Left kidney (tissue), 2 donors: ENCODE results near the gene MBNL1. TPM values are rescaled to one million over a fixed set of nuclear protein-coding genes. Genes with fewer than 3 reads are reported as not detected.

ENCODE experiments used
- DNase-seq: peaks from one replicate; pipeline ENCODE4 v3.0.0-alpha.2; 2013
- polyA plus RNA-seq: library from polyadenylated mRNA; unstranded; fragments of 120-200 nt; gene quantifications from one replicate; pipeline ENCODE4 v1.2.1, GENCODE V29; 2013; ENCODE audit not compliant: insufficient read length

Gene MBNL1
- polyA plus RNA-seq, 1 donor: 56.6 TPM

DNA sequence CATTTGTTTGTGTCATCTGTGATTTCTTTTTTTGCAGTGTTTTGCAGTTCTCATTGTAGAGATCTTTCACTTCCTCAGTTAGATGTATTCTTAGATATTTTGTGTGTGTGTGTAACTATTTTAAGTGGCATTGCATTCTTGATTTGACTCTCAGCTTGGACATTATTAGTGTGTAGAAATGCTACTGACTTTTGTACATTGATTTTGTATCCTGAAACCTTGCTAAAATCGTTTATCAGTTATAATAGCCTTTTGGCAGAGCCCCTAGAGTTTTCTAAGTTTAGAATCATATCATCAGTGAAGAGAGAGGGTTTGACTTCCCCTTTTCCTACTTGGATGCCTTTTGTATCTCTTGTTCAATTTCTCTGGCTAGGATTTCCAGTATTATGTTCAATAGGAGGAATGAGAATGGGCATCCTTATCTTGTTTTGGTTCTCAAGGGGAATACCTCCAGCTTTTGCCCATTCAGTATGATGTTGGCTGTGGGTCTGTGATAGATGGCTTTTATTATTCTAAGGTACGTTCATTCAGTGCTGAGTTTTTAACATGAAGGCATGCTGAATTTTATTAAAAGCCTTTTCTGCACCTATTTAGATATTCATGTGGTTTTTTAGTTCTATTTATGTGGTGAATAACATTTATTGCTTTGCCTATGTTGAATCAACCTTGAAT lies 211.7 kb downstream of the MBNL1 start:
- DNase-seq: no peak

DNA sequence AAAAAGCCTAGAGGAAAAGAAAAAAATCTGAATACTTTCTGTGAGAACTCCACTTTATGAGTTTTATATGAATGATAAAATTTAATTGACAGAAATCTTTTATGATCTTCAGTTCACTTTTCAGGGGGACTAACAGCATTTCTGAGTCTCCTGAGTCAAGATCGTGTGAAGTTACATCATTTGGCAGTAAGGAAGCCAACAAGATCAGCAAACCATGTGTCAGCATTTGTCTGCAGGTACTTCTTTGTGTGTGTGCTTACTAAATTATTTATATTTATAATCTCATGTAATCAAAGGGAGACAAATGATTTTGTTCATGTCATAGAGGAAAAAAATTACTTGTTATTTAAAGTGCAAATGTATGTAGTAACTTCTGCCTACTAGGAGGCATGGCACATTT lies 217.6 kb downstream of the MBNL1 start:
- no peak for DNase-seq

DNA sequence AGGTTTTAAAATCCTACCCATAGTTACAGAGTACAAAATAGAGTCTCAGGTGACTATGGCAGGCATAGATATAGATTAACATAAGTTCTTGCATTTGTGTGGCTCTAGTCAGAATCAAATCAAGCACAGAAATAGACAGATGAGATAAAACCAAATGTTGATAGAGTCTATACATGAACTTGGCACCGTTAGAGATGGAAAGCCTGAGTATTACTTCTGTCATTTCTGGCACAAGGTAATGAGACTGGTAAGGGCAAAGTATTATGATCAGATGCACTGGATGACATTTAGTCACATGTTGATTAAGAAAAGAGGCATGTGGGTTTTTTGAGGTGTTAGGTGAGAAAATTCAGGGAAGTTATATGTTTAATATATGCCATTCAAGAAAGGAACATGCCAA lies 219.7 kb downstream of the MBNL1 start:
- no peak for DNase-seq

DNA sequence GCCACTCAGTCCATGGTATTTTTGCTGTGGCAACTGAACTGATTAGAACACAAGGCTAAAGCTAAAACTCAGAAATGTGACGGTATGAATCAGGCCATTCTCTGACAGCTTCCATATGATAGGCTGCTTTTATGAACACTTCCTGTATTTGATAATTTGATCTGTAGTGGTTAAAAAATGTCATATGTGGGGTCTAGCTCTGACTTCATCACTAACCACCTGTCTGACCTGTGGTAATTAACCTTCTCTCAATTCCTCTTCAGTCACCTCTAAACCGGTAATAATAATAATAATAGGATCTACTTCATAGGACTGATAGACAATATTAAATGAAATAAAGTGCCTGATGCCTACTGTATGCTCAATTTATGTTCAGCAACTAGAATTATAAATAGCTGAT lies 223.2 kb downstream of the MBNL1 start:
- DNase-seq: no peak

DNA sequence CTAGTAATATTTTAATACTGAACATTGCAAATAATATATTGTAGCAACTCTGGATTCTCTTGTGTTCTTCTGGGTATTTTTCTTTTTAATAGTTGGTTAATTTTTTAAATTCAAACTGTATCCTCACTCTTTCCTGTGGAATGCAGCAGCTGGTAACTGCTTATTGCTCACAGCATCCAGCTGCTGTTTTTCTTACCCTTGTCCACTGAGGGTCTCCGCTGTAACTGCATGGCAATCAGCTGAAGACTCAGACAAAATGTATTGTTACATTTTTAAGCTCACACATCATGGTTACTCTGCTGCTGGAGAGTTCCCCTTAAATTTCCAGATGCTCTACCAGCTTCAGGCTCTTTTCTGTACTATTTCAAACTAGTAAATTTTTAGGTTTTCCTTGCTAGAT lies 227.6 kb downstream of the MBNL1 start:
- no peak for DNase-seq

DNA sequence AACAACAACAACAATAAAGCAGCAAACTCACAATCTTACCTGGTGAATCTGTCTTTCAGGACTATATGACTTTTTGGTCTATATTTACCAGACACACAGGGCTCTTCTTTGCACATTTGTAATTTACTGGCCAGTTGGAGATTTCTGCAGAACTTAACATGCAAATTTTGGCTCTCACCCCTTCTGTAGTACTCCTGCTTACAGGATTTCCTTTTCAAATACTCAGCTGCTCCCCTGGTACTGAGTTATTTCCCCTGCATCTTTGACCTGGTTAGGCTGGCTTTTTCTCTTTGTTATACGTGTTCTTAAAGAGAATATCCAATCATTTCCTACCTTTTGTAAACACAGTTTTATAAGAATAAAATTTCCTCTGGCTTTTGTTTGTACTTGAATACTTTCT lies 228.0 kb downstream of the MBNL1 start:
- no peak for DNase-seq

DNA sequence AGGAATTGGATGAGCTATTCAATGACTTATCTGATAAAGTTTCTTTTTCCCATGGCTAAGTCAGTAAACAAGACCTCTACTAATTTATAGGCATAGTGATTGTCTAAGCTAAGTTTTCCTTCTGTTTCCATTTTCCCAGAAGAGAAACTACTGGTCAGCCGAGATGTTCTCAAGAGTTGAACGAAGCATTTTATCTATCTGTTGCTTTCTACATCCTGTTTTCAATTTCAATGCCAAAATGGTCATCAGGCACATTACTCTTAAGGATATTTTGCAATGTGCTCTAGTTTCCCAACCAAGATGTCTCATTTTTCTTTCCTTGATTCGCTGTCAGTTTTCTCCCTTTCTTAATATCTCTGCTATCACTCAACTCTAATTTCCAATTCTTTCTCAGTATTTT lies 228.7 kb downstream of the MBNL1 start:
- no peak for DNase-seq

DNA sequence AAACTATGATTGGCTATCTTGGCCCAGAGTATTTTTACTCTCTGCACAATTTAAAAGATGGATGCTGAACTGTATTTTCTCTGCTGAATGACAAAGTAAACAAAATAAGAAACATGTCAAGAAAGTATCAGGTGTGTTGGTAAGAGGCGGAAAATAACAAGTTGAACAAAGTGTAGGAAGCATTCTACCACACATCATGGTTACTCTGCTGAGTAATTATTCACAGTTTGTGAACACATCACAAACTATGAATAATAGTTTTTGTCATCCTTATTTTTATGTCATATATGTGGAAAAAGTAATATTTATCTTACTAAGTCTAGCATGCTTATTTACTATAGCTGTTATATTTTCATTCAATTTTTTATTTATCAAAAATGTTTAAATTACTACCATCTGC lies 229.2 kb downstream of the MBNL1 start:
- no peak for DNase-seq

DNA sequence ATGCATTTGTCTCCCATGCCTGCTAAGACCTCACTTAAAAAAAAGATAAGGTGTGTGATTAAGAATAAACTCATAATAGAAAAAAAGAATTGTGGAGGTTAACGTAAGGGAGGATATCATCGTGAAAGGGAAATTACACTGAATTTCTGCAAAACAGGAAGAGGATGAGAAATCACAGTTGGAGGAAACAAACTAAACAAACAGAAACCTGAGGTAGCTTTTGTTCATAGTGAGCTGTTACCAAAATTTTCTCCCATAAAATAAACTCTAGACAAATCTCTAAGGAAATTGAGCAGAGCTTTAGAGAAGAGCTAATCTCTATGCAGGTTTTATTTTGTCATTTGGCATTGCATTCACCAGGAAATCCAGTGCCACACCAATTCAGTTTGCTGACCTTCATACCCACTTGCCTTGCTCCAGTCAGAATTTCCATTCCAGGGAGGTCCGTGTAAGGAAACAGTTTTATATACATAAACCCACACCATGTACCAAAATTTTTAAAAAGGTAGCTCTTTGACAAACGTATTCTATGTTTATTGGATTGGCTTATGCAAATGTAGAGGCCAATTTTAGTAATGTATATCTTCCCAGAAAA lies 231.2 kb downstream of the MBNL1 start:
- no peak for DNase-seq

DNA sequence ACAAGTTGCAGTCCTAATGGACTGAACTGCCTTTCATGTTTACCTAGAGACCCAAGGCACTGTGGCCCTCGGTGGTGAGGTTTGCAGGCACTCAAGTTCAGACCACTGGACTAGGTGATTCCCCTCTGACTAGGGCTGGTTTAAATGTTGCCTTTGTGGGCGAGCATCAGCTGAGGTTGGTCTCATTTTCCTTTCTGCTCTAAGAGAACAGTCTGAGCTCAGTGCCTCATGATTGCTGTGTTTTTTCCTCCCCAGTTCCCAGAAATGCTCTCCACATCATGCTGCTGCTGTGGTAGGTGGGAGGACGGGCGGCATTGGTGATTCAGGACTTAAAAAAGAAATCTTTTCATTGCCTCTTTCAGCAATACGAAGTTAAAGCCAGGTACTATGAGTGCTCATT lies 237.2 kb downstream of the MBNL1 start:
- no peak for DNase-seq

DNA sequence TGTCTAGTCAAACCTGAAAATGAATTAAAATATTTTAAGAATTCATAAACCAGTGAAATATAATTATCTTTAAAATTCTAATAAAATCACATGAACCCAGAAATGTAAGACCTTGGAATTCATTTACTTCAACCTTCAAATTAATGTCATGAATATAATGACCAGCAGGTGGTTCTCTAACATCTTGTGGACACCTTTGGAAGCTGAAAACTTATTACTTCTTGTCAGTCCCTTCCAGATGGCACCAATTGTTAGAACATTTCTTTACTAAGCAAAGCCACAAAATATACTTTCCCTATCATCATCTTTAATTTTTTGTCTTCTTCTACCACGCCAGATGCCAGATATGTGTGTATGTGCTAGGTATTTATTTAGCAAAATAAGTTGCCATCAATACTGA lies 240.0 kb downstream of the MBNL1 start:
- DNase-seq: no peak

DNA sequence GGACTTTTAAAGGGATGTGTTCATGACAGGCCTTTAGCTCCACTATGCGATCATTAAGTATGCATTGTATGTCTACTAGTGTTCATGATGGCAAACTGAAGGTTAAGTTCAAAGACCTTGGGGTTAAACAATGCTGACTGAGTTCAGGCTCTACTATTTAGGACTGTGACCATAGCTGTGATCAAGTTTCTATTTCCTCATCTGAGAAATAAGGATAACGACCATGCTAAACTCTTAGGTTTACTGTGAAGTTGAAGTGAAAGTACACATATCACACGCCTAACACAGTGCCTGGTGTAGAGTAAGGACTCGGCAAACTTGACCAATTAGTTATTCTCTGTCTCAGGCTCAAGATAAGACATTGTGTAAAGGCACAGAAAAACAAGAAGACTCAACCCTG lies 243.2 kb downstream of the MBNL1 start:
- no peak for DNase-seq

DNA sequence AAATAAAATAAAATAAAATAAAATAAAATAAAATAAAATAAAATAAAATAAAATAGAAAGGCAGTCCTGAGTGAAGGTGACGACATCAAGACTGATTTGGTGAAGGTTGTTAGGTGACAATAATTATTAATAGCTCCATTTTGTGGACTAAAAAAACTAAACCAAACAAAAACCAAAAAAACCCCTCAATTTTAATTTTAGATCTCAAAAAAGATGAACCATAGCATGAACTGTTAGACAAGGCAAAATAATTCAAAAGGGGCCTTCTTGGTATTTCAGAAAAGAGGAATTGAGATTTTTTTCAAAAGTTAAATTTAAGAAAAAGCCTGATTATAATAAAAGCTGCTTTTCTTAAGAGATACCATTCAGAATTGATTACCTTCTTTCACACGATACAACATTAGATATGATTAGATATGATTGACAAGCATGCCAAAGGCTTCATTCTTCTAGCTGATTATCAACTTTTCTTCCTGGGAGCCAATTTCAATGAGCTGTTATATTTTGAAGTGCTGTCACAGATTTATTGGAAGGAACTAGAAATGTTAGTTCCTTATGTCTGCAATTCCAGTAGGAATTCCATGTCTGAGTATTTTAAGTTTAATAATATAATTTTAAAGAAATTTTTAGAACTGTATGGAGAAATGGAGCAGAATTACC lies 244.7 kb downstream of the MBNL1 start:
- DNase-seq: no peak
